DOHH2 (cell line): Measurements from ENCODE around the gene ANKRD13B.

Experiments
- CTCF ChIP-seq: fragments of 200-600 bp; sonication (generic); IDR thresholded peaks from one replicate; pipeline ENCODE4 v1.5.1; 2014; ENCODE audit warnings: antibody characterized with exemption, mild to moderate bottlenecking, low read depth, low read length; ENCODE audit not compliant: poor library complexity, severe bottlenecking
- EZH2phosphoT487 ChIP-seq: fragments of 200-600 bp; sonication (generic); IDR thresholded peaks from 2 replicates; pipeline ENCODE4 v1.6.1; 2017; ENCODE audit warnings: borderline replicate concordance, mild to moderate bottlenecking, antibody characterized with exemption, low read length, moderate library complexity, mixed read lengths

DNA sequence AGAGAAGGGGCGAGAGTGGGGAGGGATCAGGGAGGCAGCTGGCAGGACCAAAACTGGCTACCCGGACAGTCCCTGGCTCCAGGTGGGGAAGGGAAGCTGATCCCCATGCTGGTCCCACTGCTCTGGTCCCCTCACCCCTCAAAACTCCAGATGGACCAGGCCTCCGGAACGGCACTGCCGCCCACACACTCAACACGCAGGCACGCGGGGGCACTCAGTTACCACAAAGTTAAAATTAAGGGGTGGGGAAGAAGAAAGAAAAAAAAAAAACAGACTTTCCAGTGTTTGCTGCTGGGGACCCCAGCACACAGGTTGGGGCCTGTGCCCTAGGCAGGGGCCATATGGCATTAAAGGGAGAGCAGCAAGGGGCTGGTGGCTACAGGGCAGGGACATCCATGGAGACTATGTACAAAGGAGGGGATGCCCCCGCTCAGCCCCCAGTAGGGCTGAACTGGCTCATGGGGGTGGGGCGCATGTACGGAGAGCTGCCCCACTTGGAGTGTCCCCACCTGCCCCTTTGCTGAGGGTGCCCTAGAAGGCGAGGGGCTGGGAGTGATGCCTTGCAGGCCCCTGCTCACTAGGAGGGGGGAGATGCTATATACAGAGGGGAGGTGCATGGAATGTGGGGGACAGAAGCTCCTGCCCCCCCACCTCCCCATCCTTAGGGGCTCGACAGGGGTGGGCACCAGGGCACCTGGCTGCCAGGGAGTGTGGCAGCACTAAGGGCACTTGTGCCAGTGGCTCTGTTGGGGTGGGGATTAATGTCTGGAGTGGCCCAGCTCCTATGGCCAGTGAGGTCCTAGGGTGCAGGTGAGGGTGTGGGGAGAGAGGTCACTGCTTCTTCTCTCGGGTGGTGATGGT, 18.8 kb upstream of the ANKRD13B start:
- no peak for TF ChIP-seq CTCF
- TF ChIP-seq EZH2phosphoT487 = no peak
